Neural progenitor cell (in vitro differentiated cells): ENCODE results near the gene ALS2CL.
"Not testable (repeated sequence)": the region's sequence is repeated elsewhere in the genome, so short reads cannot be mapped to it uniquely, and the experiment has no call there.

Experiments used
- CTCF ChIP-seq: fragments of 200-600 bp; sonication (generic); IDR thresholded peaks from 2 replicates; pipeline ENCODE4 v1.5.1; 2017; ENCODE audit warnings: antibody characterized with exemption, mild to moderate bottlenecking
- EZH2 ChIP-seq: fragments of 200-600 bp; sonication (generic); IDR thresholded peaks from 2 replicates; pipeline ENCODE4 v1.6.1; 2017; ENCODE audit warnings: antibody characterized with exemption, mild to moderate bottlenecking, moderate library complexity
- EZH2phosphoT487 ChIP-seq: fragments of 200-600 bp; sonication (generic); IDR thresholded peaks from 2 replicates; pipeline ENCODE4 v1.6.1; 2017; ENCODE audit warnings: antibody characterized with exemption

- TF ChIP-seq CTCF, EZH2phosphoT487, EZH2: not testable (repeated sequence)
Observed at GRCh38 chr3:46704346-46704745, 10.9 kb upstream of the ALS2CL start.
